Neural crest cell (in vitro differentiated cells): ENCODE measurements around the gene PRKCQ. TPM values are rescaled to one million over a fixed set of nuclear protein-coding genes. Genes with fewer than 3 reads are reported as not detected.
"Not testable (repeated sequence)": the region's sequence is repeated elsewhere in the genome, so short reads cannot be mapped to it uniquely, and the experiment has no call there.

Experiments
- DNase-seq: peaks from one replicate; pipeline ENCODE4 v3.0.0; 2021; ENCODE audit warnings: low read depth, mixed read lengths, low spot score
- H3K27ac Mint-ChIP-seq: one replicate; pipeline ENCODE4 v1.8.0; 2021; ENCODE audit warnings: mild to moderate bottlenecking, mixed read lengths; ENCODE audit not compliant: unreplicated experiment
- H3K27me3 Mint-ChIP-seq: 2 replicates; pipeline ENCODE4 v1.8.0; 2021; ENCODE audit warnings: low read depth, mild to moderate bottlenecking, mixed read lengths
- H3K36me3 Mint-ChIP-seq: 2 replicates; pipeline ENCODE4 v1.8.0; 2021; ENCODE audit warnings: low read depth, mild to moderate bottlenecking, mixed read lengths
- H3K4me1 Mint-ChIP-seq: 2 replicates; pipeline ENCODE4 v1.8.0; 2021; ENCODE audit warnings: mixed read lengths
- H3K4me3 Mint-ChIP-seq: one replicate; pipeline ENCODE4 v1.8.0; 2021; ENCODE audit warnings: mild to moderate bottlenecking, mixed read lengths
- H3K9me3 Mint-ChIP-seq: 2 replicates; pipeline ENCODE4 v1.8.0; 2021; ENCODE audit warnings: mixed read lengths
- CTCF ChIP-seq: fragments of 200-600 bp; sonication (generic); conservative IDR thresholded peaks from 2 replicates; pipeline ENCODE4 v1.5.0; 2021; ENCODE audit warnings: antibody characterized with exemption, mild to moderate bottlenecking
- total RNA-seq: library from RNA; stranded (reverse); gene quantifications from 2 replicates; pipeline ENCODE4 v1.2.1, GENCODE V29; 2021

PRKCQ gene
- total RNA-seq, 1 donor from 2014 or later: 3.2 TPM

GRCh38 chr10:6457376-6457775, 122.7 kb downstream of the PRKCQ start:
- no peak for DNase-seq
- Mint-ChIP-seq H3K36me3 (peaks cover 21% of the 10 kb centered on the region), H3K27me3 (no peaks in the 10 kb centered on the region), H3K4me1 (no peaks in the 10 kb centered on the region), H3K9me3 (peaks cover 19% of the 10 kb centered on the region), H3K27ac (no peak overlapping the region), H3K4me3 (no peak overlapping the region)
- no peak for TF ChIP-seq CTCF

- peaks cover 19% of the 10 kb centered on the region for H3K9me3 Mint-ChIP-seq
- H3K36me3 Mint-ChIP-seq: peaks cover 20% of the 10 kb centered on the region
- no peaks in the 10 kb centered on the region for H3K27me3 Mint-ChIP-seq
- H3K4me1 Mint-ChIP-seq: no peaks in the 10 kb centered on the region
- no peak overlapping the region for H3K4me3 Mint-ChIP-seq
- no peak for DNase-seq
- no peak for TF ChIP-seq CTCF
- H3K27ac Mint-ChIP-seq: no peak overlapping the region
Observed at GRCh38 chr10:6456067-6456466, 124.0 kb downstream of the PRKCQ start.

DNA sequence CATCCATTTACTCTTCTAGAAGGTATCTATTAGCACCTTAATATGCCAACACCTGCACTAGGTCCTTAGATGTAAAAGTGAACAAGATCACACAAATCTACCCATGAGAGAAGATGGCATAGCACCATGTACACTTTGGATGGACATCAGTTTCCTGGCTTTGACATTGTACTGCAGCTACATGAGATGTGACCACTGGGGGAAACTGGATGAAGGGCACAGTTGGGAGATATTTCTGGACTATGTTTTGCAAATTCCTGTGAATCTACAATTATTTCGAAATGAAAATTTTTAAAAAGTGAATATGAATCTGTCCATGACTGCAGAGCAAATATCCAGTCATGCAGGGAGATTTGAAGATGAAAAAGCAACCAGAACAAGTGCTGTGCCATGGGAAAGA, 124.5 kb downstream of the PRKCQ start:
- Mint-ChIP-seq H3K4me3 (no peak overlapping the region), H3K27ac (no peak overlapping the region), H3K9me3 (peaks cover 14% of the 10 kb centered on the region), H3K4me1 (no peaks in the 10 kb centered on the region), H3K27me3 (no peaks in the 10 kb centered on the region), H3K36me3 (peaks cover 16% of the 10 kb centered on the region)
- DNase-seq: no peak
- TF ChIP-seq CTCF: no peak

DNA sequence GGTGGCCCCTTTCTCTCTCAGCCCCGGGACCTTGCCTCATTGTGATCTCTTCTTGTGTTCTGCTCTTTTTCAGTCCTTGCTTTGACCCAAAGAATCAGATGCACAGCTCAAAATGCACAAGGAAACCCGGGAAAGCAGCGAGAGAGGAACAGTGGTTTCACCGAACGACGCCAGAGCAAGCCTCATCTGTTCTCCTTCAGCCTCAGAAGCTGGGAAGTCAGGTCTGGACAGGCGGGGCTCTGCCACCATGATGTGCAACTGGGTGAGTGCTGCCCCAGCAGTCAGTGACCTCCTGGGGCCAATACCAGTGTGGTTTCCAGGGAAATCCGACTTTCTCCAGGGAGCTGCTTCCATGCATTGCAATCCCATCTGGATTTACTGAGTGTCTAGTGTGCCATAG, 133.4 kb downstream of the PRKCQ start:
- no peaks in the 10 kb centered on the region for H3K27me3 Mint-ChIP-seq
- no peak for TF ChIP-seq CTCF
- H3K4me1 Mint-ChIP-seq: peaks cover 4% of the 10 kb centered on the region
- H3K4me3 Mint-ChIP-seq: no peak overlapping the region
- DNase-seq: no peak
- H3K36me3 Mint-ChIP-seq: no peaks in the 10 kb centered on the region
- H3K27ac Mint-ChIP-seq: no peak overlapping the region
- no peaks in the 10 kb centered on the region for H3K9me3 Mint-ChIP-seq

DNA sequence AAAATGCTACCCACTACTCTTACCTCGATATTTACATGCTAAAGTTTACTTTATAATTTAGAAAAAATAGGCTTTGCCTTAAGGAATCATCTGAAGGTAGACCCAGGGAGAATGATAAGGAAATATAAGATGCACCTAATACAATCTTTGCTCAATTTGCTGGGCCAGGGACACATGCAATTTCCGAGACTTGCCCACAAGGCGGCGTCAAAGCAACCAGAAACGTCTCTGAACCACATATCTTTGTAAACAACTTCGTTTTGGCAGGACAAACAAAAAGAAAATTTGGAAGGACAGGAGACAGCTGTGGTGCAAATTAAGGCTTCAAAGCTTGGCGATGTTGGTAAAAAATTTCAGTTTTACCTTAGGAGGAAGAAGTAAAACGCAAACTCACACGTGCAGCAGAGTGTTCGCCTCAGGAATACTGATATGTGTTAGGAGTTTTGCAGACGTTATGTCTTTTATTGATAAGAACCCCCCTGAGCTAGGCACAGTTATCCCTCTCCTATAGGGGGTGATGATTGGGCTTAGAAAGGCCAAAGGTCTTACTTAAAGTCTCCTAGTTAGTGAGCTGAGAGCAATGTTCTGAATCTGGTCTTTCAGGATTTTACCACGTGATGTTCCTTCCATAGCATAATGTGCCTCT, 134.3 kb downstream of the PRKCQ start:
- no peaks in the 10 kb centered on the region for H3K9me3 Mint-ChIP-seq
- no peaks in the 10 kb centered on the region for H3K36me3 Mint-ChIP-seq
- H3K4me3 Mint-ChIP-seq: no peak overlapping the region
- DNase-seq: peak; percentile 29
- H3K4me1 Mint-ChIP-seq: peaks cover 4% of the 10 kb centered on the region
- no peak overlapping the region for H3K27ac Mint-ChIP-seq
- H3K27me3 Mint-ChIP-seq: no peaks in the 10 kb centered on the region
- peak; percentile 69 for TF ChIP-seq CTCF

GRCh38 chr10:6439875-6440274, 140.2 kb downstream of the PRKCQ start:
- H3K4me3 Mint-ChIP-seq, H3K27me3 Mint-ChIP-seq, H3K27ac Mint-ChIP-seq, H3K9me3 Mint-ChIP-seq, H3K4me1 Mint-ChIP-seq, H3K36me3 Mint-ChIP-seq, DNase-seq: not testable (repeated sequence)
